RCC 7860 (cell line): Measurements from ENCODE around the gene EIF1.
A peak's percentile ranks its signal among the peaks of the same experiment; 100 is the strongest.

Experiments used
- DNase-seq: peaks from one replicate; pipeline ENCODE4 v3.0.0-alpha.2; 2015; ENCODE audit warnings: low spot score
- FAIRE-seq: peaks from 2 replicates; lab custom pipeline; 2012; peaks lifted over from hg19 to GRCh38; lab: Jason Lieb, UNC

The EIF1 gene

DNA sequence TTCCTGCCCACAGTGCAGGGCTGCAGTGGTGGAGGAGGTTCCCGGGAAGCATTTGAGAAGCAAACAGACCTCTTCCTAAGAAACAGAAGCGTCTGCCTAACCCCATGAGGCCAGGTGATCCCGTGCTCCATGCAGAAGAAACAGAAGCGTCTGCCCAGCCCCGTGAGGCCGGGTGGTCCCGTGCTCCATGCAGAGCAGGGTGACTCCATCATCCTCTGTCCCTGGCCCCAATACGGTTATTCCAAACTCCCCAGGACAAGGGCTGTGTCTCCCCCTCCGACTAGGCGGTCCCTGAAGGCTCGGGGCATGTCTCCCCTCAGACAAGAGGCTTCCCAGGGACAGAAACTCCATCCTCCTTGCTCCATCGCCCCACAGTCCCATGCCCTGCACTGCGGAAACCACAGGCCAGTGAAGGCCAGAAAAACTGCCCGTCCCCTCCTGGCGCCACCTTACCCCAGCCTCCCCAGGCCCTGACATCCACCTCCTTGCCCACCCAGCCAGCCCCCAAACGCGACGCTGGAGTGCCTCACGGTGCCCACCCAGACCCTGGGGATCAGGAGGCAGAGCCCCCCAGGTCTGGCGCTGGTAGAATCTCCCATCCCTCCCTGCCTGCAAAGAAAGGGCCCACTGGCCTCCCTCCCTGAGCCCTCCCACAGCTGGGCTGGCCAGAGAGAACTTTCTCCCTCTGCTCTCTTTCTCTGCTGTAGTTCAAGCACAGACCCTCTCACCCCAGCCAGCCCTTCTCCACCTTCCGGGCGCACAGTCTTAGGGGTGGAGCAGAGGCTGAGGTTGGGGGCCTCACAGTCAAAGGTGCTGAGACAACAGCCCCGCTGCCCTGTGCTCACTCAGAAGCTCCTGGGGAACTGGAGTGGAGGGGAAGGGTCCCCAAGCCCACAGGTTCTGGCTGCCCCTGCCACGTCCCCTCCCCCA is 33.7 kb upstream of the EIF1 start:
- FAIRE-seq (no peak), DNase-seq (no peak)

DNA sequence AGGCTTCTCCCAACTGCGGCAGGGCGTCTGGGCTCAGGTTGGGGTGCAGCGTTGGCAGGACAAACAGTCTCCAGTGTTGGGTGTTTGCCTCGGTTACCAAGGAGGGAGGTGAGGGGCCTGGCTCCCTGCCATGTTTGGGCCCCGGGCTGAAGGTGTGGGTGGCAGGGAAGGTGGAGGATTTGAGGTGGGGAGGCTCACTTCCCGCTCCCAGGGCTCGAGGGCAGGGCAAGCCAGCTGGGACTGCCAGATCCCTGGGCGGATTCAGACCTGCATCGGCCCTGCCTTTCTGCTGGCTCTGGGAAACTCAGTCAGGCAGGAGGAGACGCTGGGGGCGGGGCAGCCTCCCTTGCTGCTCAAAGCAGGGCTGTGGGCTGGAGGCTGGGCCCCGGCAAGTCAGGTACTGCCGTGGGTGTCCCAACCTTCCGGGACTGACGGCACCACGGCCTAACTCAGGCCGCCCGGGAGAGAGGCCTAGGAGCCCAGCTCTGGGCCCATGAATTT is 33.0 kb upstream of the EIF1 start:
- DNase-seq (no peak), FAIRE-seq (no peak)

- FAIRE-seq = no peak
- DNase-seq = no peak
Measured at GRCh38 chr17:41656249-41657023, 32.2 kb upstream of the EIF1 start.

DNA sequence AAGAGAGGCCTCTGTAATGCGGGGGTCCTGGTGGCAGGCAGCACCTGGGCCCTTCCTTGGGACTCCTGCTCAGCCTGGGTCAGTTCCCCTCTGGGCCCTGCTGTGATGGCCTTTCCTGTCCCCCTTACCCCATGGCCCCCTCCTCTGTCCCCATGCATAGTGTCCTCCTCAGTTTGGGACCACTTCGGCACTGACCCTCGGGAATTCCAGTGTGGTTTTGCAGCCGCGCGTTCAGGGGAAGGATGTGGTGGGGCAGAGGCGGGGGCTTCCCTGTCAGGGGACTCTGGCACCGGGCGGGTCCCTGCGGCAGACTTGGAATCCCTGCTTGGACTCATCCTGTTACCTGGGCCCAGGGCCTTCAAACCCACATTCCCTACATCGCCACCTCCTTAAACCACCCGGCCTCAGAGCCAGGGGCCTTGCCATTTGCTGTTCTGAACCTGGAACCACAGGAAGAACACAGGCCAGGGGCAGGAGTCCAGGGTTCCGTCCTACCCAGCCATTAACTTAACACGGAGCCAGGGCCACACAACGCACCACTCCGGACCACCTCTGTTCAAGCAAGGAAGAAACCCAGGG is 31.4 kb upstream of the EIF1 start:
- FAIRE-seq (no peak), DNase-seq (no peak)

DNA sequence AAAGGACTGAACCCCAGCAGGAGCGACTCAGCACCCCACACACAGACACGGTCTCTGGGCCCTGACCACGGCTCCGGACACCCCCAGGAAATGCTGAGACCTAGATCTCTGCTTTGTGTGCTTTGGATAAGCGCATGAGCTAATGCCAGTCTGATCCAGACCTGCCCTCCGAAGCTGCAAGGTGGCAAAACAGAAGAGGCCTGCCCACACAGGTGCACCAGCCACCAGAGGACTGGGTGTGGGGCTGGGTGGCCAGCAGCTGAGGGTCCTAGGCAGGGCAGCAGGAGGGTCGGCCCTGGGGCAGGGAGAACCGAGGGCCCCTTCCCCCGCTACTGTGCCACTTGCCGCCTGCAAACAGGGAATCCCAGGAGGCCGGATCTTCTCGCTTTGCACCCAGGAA is 30.7 kb upstream of the EIF1 start:
- FAIRE-seq = no peak
- no peak for DNase-seq

DNA sequence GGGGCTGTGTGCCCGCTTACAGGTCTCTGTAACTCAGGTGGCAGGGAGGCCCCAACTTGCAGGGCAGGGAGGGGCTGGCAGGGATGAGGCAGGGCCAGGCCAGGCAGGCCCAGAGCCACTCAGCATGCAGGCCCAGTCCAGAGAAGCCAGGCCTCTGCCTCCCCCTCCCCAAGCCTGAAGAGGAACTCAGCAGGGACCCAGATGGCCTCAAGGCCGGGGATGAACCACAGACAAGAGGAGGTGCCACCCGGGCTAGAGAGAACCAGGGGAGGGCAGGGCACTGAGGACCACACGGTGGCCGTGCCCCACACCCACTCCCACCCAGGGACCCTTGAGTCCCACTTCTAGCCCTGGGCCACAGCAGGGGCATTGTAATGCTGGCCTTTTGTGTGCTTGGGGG is 29.8 kb upstream of the EIF1 start:
- FAIRE-seq (no peak), DNase-seq (no peak)

GRCh38 chr17:41659427-41660212 is 29.1 kb upstream of the EIF1 start:
- DNase-seq = no peak
- no peak for FAIRE-seq

GRCh38 chr17:41660221-41660711 is 28.4 kb upstream of the EIF1 start:
- DNase-seq = no peak
- FAIRE-seq = no peak

DNA sequence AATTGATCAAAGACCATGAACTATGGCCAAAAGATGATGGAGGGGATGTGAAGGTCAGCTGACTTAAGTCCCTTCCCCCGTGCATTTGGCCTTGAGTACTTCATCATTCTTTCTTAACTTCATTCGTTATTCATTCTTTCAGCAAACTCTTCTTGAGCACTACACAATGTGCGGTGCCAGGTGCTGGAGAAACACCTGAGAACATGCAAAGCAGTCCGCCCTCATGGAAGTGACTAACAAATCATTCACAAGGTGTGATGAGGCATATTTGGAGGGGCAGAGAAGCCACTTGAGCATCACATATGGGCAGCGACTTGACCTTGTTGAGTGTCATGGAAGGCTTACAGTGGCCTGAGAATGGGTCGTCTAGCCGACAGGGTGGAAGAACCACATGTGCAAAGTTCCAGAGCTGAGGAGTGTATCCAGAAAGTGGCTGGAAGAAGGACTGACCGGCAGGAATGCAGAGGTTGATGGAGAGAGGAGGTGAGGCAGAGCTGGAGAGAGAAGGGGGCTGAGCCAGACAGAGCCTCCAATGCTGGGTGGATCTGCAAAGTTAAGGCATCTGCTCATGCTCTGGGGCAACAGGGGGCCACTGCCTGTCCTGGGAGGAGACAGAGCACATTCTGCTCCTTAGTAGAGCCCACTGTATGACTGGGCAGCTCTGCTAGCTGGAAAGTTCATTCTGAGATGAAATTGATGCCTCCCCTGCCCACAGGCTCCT is 25.1 kb upstream of the EIF1 start:
- FAIRE-seq (no peak), DNase-seq (no peak)

- FAIRE-seq (no peak), DNase-seq (no peak)
Measured at GRCh38 chr17:41664172-41664457, 24.6 kb upstream of the EIF1 start.

DNA sequence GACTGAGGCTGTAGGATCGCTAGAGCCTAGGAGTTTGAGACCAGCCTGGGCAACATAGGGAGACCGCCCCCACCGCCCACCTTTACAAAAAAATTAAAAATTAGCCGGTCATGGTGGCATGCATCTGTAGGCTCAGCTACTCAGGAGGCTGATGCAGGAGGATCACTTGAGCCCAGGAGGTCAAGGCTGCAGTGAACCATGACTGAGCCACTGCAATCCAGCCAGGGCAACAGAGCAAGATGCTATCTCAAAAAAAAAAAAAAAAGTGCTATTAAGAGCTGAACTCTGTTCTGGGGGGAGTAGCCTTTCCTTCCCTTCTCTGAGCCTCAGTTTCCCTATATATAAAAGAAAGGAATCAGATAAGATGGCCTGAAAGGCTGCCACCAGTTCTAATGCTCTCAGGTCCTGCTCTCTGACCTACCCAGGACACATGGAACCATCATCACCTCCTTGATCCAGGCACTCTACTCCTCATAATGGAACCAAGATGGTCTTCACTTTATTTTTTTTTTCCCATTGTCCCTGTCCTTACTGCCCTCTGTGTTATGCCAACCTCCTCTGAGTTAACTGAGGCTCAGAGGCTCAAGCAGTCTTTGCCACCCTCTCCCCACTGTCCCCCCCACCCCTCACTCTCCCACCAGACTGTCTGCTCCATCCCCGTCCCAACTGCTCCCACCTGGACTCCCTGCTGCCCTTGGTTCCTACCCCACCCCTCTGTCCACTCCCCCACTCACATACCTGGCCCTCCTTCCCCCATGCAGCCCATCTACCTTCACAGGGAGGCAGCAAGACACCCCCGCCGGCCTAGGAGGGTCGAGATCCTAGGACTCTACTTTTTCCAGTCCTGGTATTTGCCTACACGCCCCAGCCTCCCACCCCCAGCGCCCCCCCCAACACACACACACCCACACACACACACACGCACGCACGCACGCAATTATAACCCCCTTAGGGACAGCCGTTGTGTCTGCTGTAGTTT is 23.8 kb upstream of the EIF1 start:
- FAIRE-seq (no peak), DNase-seq (no peak)

DNA sequence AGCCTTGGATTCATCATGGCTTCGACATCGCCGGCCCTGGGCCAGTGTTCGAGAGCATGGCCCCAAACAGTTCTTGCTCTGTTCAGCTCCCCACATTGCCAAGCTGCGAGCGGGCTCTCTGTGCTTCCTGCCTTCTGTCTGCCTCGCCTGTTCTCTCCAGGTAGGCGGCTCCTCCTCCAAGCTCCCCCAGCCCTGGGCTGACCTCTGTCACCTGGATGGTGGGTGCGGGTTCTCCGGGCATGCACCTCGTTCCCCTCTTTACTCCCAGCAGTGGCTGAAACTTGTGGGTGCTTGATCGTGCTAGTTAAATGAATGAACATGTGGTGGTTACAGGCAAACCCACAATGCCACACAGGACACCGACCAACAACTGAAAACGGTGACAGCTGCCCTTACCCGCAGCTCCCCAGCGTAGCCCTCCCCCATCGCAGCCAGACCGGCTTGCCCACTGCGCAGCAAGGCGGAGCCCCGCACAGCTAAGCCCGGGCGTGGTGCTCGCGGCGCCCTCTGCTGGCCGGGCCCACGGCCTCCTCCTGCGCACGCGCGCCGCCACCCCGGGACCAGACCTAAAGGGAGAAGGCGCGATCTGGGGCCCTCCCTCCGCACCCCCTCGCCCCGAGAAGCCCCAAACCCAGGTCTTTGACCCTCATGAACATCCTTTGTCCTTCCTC is 23.0 kb upstream of the EIF1 start:
- no peak for FAIRE-seq
- DNase-seq = peak; percentile 64

DNA sequence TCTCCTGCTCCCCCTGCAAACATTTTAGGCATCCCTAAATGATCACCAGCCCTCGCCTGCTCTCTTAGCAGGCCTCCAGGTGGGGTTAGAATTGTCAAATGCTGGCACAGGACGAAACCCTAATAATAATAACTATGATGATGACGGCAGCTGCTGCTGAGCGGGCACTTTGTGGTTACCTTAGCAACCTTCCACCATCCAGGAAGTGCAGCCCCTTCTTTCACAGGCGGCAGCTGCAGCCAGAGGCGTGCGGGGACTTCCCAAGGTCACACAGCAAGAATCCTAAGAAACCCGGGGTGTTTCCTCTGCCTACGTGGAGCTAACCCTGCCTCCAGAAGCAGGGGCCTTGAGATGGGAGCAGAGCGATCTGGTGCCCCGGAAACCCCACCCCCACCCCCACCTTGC is 22.4 kb upstream of the EIF1 start:
- DNase-seq = peak; percentile 55

DNA sequence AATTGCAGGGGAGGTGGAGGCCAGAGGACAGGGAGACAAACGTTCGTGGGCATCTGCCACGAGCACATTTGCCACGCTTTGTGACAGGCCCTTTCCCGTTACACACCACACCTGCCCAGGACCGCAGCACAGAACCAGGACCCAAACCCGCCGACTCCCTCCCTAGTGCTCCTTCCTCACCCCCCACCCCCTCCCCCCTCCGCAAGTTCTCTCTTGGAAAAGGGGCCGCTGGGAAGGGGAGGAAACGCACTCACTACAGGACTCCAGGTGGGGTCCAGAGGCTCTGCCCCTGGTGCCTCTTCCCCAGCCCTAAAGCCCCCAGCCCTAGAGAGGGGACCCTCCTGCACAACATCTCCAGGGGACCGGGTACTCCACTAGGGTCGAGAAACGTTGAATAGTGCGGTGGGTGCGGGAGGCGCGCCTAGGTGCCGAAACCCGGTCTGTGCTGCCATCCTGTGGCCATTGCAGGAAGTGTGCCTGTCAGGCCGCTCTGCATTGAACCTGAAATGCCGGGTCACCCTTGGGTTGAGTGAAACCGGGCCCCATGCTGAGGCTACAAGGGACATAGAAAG is 21.9 kb upstream of the EIF1 start:
- FAIRE-seq (no peak), DNase-seq (peak; percentile 61)

More for the DNA sequence above, 22.4 kb upstream of the EIF1 start:
- no peak for FAIRE-seq

DNA sequence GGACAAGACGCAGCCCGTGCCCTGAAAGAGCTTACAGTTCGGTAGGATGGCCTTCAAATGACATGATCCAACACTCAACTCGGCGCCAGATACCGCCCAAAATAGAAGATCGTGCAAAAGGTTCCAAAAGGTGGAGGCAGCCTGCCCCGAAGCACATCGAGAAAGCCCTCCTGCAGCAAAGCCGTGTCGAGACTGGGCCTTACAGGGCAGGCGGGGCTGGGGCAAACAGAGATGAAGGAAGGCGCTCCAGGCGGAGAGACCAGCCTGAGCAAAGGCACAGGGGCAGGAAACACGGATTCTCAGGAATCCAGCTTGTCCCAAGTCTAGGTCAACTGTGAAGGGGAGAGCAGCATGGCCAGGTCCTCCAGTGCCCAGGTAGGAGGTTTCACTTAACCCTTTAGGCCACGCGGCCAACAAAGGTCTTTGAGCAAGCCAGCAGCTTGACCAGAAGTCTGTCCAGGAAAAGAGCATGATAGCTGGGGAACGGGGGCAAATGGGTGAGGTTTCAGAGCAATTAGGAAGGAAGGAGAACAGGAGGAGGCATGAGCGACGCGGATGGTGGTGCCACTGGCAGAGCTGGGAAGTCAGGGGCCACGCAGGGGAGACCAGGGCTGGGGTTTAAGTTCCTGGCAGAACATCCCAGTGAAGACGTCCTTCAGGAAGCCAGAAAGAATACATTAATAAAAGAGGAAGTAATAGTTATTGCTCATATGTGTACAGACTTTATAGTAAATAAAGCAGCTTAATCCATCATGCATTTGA is 21.2 kb upstream of the EIF1 start:
- no peak for FAIRE-seq
- DNase-seq = no peak

DNA sequence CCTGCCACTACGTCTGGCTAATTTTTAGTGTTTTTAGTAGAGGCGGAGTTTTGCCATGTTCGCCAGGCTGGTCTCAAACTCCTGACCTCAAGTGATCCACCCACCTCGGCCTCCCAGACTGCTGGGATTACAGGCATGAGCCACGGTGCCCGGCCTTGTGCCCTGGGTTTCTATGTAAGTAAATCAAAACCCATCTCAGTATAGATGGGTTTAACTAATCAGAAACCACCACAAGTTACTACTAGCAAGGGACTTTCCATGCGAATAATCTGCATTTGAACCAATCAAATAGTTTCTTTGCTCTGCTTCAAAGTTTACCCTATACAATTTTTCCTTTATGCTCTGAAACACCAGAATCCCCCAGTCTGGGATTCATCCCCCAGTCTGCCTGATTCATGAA is 16.5 kb upstream of the EIF1 start:
- FAIRE-seq (no peak), DNase-seq (no peak)
